ACHN (cell line): ENCODE measurements around the gene RIC1.
A peak's percentile ranks its signal among the peaks of the same experiment; 100 is the strongest.
"Not testable (repeated sequence)": the region's sequence is repeated elsewhere in the genome, so short reads cannot be mapped to it uniquely, and the experiment has no call there.

Experiments
- DNase-seq: peaks from one replicate; pipeline ENCODE4 v3.0.0-alpha.2; 2015
- in situ Hi-C: cut with HindIII; loops from 2 replicates; pipeline ENCODE4 v1.10.0; 2017; ENCODE audit warnings: low sequenced_read_pairs, low pct_ligation_motif_present, low pct_unique_long_range_greater_than_20kb

RIC1 gene

GRCh38 chr9:5796298-5796697 lies 167.4 kb downstream of the RIC1 start:
- in situ Hi-C loops: no loop called here
- DNase-seq: no peak

- in situ Hi-C loops: no loop called here
- DNase-seq: no peak
Measured at GRCh38 chr9:5798581-5798980, 169.7 kb downstream of the RIC1 start.

GRCh38 chr9:5799314-5799713 lies 170.4 kb downstream of the RIC1 start:
- in situ Hi-C loops: no loop called here

GRCh38 chr9:5800378-5800777 lies 171.5 kb downstream of the RIC1 start:
- in situ Hi-C loops, DNase-seq: not testable (repeated sequence)

More at GRCh38 chr9:5799314-5799713, 170.4 kb downstream of the RIC1 start:
- peak; percentile 45 for DNase-seq

- peak; percentile 13 for DNase-seq
Measured at GRCh38 chr9:5800969-5801738, 172.2 kb downstream of the RIC1 start.

GRCh38 chr9:5801739-5802113 lies 172.8 kb downstream of the RIC1 start:
- DNase-seq: peak; percentile 51
- in situ Hi-C loops: no loop called here

More at GRCh38 chr9:5800969-5801738, 172.2 kb downstream of the RIC1 start:
- in situ Hi-C loops: no loop called here

GRCh38 chr9:5805478-5805877 lies 176.6 kb downstream of the RIC1 start:
- no peak for DNase-seq
- in situ Hi-C loops: no loop called here

- in situ Hi-C loops: no loop called here
Measured at GRCh38 chr9:5811751-5812150, 182.8 kb downstream of the RIC1 start.

GRCh38 chr9:5813824-5814223 lies 184.9 kb downstream of the RIC1 start:
- in situ Hi-C loops: no loop called here

More at GRCh38 chr9:5811751-5812150, 182.8 kb downstream of the RIC1 start:
- no peak for DNase-seq

GRCh38 chr9:5815461-5815860 lies 186.6 kb downstream of the RIC1 start:
- in situ Hi-C loops: no loop called here
- DNase-seq: no peak

More at GRCh38 chr9:5813824-5814223, 184.9 kb downstream of the RIC1 start:
- peak; percentile 18 for DNase-seq

- in situ Hi-C loops: no loop called here
- peak; percentile 58 for DNase-seq
Measured at GRCh38 chr9:5817862-5818261, 189.0 kb downstream of the RIC1 start.

GRCh38 chr9:5818424-5819142 lies 189.7 kb downstream of the RIC1 start:
- no peak for DNase-seq
- in situ Hi-C loops: no loop called here

- in situ Hi-C loops: no loop called here
- DNase-seq: no peak
Measured at GRCh38 chr9:5819174-5819573, 190.3 kb downstream of the RIC1 start.

GRCh38 chr9:5820425-5820824 lies 191.5 kb downstream of the RIC1 start:
- in situ Hi-C loops: no loop called here

GRCh38 chr9:5825223-5825622 lies 196.3 kb downstream of the RIC1 start:
- in situ Hi-C loops: no loop called here
- DNase-seq: no peak

More at GRCh38 chr9:5820425-5820824, 191.5 kb downstream of the RIC1 start:
- DNase-seq: no peak
